B cell (primary cell): ENCODE data around the gene FUT3.

Experiments
- EZH2 ChIP-seq: IDR thresholded peaks from 2 replicates; pipeline ENCODE4 v1.6.1; 2012; ENCODE audit warnings: borderline replicate concordance, low read depth, mild to moderate bottlenecking, moderate library complexity, low read length; ENCODE audit not compliant: insufficient read depth, poor library complexity, severe bottlenecking
- TF ChIP-seq, protein P1 (sequence below): fragments of 200-600 bp; IDR thresholded peaks from one replicate; pipeline ENCODE4 v1.8.0; 2022; ENCODE audit warnings: antibody characterized with exemption, mild to moderate bottlenecking

DNA sequence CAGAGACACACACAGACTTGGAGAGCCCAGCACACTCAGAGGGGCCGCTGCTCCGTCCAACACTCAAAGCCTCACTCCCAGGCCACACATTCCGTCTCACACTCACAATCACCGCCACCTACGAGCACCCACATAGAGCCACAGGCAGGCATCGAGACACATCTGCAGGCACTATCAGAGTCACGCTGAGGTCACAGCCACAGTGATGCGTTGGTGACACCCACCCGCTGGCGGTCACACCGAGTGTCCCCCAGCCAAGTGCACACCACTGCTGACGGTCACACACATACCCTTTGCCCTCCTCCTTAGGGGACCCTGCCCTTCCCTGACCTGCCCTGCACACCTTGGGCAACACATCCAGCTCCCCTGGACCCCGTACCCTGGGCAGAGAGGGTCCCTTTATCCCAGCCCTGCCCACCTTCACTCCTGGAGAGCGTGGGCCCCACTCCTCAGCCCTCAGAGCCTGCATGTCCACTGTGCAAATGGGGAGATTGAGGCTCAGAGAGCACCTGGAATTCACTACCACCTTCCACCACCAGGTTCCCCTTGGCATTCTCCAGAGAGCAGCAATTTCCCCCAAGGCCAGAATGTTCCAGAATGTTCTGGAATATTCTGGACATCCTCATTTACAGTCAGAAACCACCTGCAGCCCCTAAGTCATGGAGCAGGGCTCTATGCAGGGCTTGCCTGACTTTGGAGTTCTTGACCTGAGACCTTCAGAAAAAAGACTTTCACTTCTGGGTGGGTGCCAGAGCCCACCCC, 13.7 kb upstream of the FUT3 start:
- TF ChIP-seq, protein P1, sequence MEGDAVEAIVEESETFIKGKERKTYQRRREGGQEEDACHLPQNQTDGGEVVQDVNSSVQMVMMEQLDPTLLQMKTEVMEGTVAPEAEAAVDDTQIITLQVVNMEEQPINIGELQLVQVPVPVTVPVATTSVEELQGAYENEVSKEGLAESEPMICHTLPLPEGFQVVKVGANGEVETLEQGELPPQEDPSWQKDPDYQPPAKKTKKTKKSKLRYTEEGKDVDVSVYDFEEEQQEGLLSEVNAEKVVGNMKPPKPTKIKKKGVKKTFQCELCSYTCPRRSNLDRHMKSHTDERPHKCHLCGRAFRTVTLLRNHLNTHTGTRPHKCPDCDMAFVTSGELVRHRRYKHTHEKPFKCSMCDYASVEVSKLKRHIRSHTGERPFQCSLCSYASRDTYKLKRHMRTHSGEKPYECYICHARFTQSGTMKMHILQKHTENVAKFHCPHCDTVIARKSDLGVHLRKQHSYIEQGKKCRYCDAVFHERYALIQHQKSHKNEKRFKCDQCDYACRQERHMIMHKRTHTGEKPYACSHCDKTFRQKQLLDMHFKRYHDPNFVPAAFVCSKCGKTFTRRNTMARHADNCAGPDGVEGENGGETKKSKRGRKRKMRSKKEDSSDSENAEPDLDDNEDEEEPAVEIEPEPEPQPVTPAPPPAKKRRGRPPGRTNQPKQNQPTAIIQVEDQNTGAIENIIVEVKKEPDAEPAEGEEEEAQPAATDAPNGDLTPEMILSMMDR: no peak
- TF ChIP-seq EZH2: no peak
